Activated effector memory CD4-positive, alpha-beta T cell treated with anti-CD3 and anti-CD28 coated beads, Interleukin-2, amount 50 U/mL, for 16 hours (primary cell): Measurements from ENCODE around the gene RGS17.
"Not testable (repeated sequence)": the region's sequence is repeated elsewhere in the genome, so short reads cannot be mapped to it uniquely, and the experiment has no call there.

ENCODE experiments used
- DNase-seq: peaks from one replicate; pipeline ENCODE4 v3.0.0-alpha.2; 2020

RGS17 gene

GRCh38 chr6:153131037-153131981 lies at the start of gene RGS17:
Gene RGS17 (minus strand): TSS chr6:153131282. CDS start chr6:153044018, 87,264 bp downstream.
- no peak for DNase-seq

- no peak for DNase-seq
These were observed 41.7 kb upstream of the RGS17 start for GRCh38 chr6:153172815-153173214.

- DNase-seq = no peak
These were observed 39.4 kb upstream of the RGS17 start for GRCh38 chr6:153170511-153170910.

- no peak for DNase-seq
These were observed 36.8 kb upstream of the RGS17 start for GRCh38 chr6:153167907-153168306.

- DNase-seq = no peak
These were observed 36.2 kb upstream of the RGS17 start for GRCh38 chr6:153167061-153167891.

GRCh38 chr6:153162646-153163045 lies 31.6 kb upstream of the RGS17 start:
- no peak for DNase-seq

- DNase-seq = no peak
These were observed 31.1 kb upstream of the RGS17 start for GRCh38 chr6:153162172-153162571.

GRCh38 chr6:153160221-153160620 lies 29.1 kb upstream of the RGS17 start:
- DNase-seq = no peak

GRCh38 chr6:153150752-153151440 lies 19.8 kb upstream of the RGS17 start:
- DNase-seq = no peak

GRCh38 chr6:153150371-153150751 lies 19.3 kb upstream of the RGS17 start:
- no peak for DNase-seq

GRCh38 chr6:153149891-153150290 lies 18.8 kb upstream of the RGS17 start:
- no peak for DNase-seq

- no peak for DNase-seq
These were observed 15.3 kb upstream of the RGS17 start for GRCh38 chr6:153146413-153146812.

- no peak for DNase-seq
These were observed 14.5 kb upstream of the RGS17 start for GRCh38 chr6:153145591-153145990.

GRCh38 chr6:153143200-153143599 lies 12.1 kb upstream of the RGS17 start:
- no peak for DNase-seq

- no peak for DNase-seq
These were observed 9.2 kb upstream of the RGS17 start for GRCh38 chr6:153140299-153140698.

GRCh38 chr6:153138930-153139329 lies 7.8 kb upstream of the RGS17 start:
- no peak for DNase-seq

- DNase-seq = no peak
These were observed 4.6 kb upstream of the RGS17 start for GRCh38 chr6:153135681-153136080.

- DNase-seq = not testable (repeated sequence)
These were observed 2.6 kb upstream of the RGS17 start for GRCh38 chr6:153133667-153134066.

GRCh38 chr6:153130515-153131036 lies 506 bp downstream of the RGS17 start:
- no peak for DNase-seq

- no peak for DNase-seq
These were observed 1.1 kb downstream of the RGS17 start for GRCh38 chr6:153129873-153130514.

GRCh38 chr6:153126218-153126617 lies 4.9 kb downstream of the RGS17 start:
- no peak for DNase-seq

- no peak for DNase-seq
These were observed 6.0 kb downstream of the RGS17 start for GRCh38 chr6:153125032-153125431.
